ENCODE data around the gene SMYD3.
"Not testable (repeated sequence)": the region's sequence is repeated elsewhere in the genome, so short reads cannot be mapped to it uniquely, and the experiment has no call there.

Gene SMYD3

GRCh38 chr1:245971076-245971710, 535.9 kb downstream of the SMYD3 start:
- DNase-seq, result not testable (repeated sequence)

GRCh38 chr1:245969283-245969682, 537.8 kb downstream of the SMYD3 start:
- no peak for DNase-seq

GRCh38 chr1:245968775-245969174, 538.3 kb downstream of the SMYD3 start:
- DNase-seq, result no peak

- no peak for DNase-seq
These were observed 541.7 kb downstream of the SMYD3 start for GRCh38 chr1:245965398-245965797.

- DNase-seq, result no peak
These were observed 543.4 kb downstream of the SMYD3 start for GRCh38 chr1:245963649-245964048.

- DNase-seq, result no peak
These were observed 544.6 kb downstream of the SMYD3 start for GRCh38 chr1:245962453-245962852.

GRCh38 chr1:245961137-245961540, 545.9 kb downstream of the SMYD3 start:
- no peak for DNase-seq

- no peak for DNase-seq
These were observed 546.9 kb downstream of the SMYD3 start for GRCh38 chr1:245960171-245960570.

DNA sequence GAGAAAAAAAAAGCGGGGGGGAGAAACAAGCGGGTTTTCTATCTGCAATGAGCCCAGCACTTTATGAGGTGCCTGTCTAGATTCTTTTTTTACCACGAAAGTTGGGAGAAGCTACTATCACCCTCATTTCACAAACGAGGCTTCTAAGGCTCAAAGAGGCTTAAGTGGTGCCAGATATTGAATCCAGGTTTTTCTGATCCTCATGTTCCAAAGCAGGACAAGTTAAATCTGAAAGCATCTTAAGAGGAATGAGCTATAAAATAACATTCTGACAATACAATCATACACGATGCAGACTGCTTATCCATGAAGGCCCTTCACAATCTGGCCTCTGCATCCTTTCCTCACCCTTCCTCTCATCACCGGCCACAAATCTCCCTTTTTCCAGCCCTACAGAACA, 549.1 kb downstream of the SMYD3 start:
- DNase-seq, result no peak

DNA sequence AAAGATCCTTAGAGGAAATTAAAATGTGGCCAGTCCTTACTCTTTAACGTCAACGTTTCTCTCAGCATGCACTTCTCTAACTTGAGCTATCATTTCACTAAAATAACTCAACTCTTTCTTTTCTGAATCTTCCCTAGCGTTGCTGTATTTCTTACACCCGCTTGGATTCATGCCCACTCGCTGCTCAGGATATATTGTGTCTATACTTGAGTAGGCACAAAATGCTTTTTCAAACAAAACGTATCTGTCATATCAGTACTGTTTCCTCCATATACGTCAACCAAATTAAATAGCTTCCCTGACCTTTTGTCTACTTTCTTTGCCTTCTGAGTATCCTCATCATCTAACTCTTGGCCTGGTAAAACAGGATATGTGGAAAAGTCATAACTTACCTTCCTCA, 549.7 kb downstream of the SMYD3 start:
- DNase-seq, result no peak

DNA sequence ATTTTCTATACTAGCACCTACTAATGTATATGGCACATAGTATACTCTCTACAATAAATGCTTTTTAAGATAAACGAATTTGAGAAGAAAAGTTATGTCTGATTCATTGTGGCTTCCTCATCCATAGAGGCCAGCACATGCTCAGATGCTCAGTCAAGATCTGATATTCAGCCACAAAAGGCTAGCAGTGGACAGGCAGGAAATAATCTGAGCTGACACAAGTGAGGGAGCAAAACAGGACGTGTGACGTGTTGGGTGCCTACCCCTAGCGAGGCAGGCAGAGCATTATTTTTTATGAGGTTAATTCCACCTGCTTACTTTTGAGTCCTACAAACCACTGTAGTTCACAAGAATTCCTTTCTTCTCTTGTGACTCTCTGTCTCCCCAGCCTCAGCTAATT, 550.9 kb downstream of the SMYD3 start:
- DNase-seq, result no peak

DNA sequence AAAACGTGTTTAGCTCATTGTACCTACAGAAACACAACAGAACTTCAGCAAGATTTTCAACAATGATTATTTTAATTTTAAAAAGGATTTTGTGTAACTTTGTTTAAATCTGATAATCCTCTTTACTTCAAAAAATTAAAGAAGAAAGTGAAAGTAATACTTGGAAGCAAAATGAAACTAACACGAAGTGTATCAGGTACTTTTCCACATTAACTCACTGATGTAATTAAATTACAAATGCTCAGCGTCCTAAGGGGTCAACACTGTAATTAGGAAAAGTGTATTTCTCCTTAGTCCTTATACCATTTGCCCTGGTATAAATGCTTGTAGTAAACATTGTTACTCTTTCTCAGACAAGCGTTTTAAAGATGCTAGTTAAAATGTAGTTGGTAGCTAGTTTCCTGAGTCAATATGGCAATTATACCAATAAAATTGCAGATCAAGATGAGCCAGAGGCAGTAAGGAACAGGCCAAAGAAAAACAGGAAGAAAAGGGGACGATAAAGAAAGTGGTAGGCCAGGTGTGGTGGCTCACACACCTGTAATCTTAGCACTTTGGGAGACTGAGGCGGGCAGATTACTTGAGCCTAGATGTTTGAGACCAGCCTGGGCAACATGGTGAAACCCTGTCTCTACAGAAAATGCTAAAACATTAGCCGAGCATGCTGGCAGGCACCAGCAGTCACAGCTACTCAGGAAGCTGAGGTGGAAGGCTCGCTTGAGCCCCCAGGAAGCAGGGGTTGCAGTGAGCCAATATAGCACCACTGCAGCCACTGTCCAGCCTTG, 553.0 kb downstream of the SMYD3 start:
- DNase-seq, result no peak

GRCh38 chr1:245952383-245953026, 554.6 kb downstream of the SMYD3 start:
- no peak for DNase-seq

- no peak for DNase-seq
These were observed 558.3 kb downstream of the SMYD3 start for GRCh38 chr1:245948786-245949185.

DNA sequence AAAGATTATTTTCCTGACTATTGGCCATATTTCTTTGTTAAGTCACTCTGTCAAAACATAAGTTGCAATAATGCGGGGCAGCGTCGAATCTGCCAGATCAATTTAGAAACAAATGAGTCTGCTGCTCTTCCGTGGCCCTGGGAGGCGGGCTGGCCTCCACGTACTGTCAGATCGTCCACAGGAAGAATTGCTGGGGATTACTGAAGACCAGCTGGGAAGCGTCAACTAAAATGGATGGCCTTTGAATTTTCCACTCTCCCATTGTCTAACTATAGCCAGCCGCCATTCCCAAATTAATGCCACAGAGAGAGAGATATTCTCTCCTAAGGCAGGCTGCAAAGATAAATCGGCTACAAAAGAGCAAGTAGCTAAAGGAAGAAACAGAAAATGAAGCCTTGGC, 560.2 kb downstream of the SMYD3 start:
- DNase-seq, result no peak

DNA sequence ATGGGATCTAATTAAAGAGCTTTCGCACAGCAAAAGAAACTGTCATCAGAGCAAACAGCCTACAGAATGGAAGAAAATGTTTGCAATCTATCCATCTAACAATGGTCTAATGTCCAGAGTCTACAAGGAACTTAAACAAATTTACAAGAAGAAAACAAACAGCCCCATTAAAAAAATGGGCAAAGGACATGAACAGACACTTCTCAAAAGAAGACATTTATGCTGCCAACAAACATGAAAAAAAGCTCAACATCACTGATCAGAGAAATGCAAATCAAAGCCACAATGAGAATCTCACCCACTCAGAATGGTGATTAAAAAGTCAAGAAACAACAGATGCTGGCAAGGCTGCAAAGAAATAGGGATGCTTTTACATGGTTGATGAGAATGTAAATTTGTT, 561.9 kb downstream of the SMYD3 start:
- not testable (repeated sequence) for DNase-seq

- DNase-seq, result no peak
These were observed 564.2 kb downstream of the SMYD3 start for GRCh38 chr1:245942856-245943255.

GRCh38 chr1:245941771-245942170, 565.3 kb downstream of the SMYD3 start:
- not testable (repeated sequence) for DNase-seq

- DNase-seq, result no peak
These were observed 567.2 kb downstream of the SMYD3 start for GRCh38 chr1:245939756-245940345.

DNA sequence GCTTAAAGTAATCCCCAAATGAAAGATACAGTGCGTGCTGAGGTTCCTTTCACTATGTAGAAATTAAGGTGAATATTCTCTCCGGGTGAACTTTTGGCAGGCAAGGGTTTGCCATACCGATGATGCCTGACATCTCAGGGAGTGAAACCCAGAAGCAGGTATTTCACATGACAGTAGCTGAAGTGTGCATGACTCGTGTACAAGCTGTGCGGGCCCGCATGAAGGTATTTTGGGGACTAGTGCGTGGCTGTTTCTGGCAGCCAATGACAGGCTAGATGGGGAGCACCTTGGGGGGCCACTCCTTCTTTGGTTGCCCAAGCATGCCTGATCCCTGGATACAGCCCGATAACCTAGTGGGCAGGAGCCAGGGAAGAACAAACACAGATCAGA, 569.0 kb downstream of the SMYD3 start:
- no peak for DNase-seq

GRCh38 chr1:245937316-245938045, 569.6 kb downstream of the SMYD3 start:
- DNase-seq, result no peak

- DNase-seq, result no peak
These were observed 572.7 kb downstream of the SMYD3 start for GRCh38 chr1:245934409-245934808.

GRCh38 chr1:245933431-245934045, 573.5 kb downstream of the SMYD3 start:
- no peak for DNase-seq
